Kidney (tissue), 14 donors: ENCODE results near the gene ZNF416. TPM values are rescaled to one million over a fixed set of nuclear protein-coding genes. Genes with fewer than 3 reads are reported as not detected.

Experiments
- DNase-seq, 5 donors: peaks; one replicate each; pipeline ENCODE4 v3.0.0-alpha.2; 2013 to 2020
- FAIRE-seq: peaks from 2 replicates; lab custom pipeline; 2012; peaks lifted over from hg19 to GRCh38; lab: Jason Lieb, UNC
- H3K27ac ChIP-seq, 2 donors: one replicate each; pipeline ENCODE4 v1.7.0; 2013; ENCODE audit warnings: low read depth in 2 of 2, low read length in 2 of 2, inconsistent platforms in 1 of 2
- H3K27me3 ChIP-seq: one replicate; pipeline ENCODE4 v1.7.1; 2013; ENCODE audit warnings: low read length, inconsistent platforms; ENCODE audit not compliant: control insufficient read depth, insufficient read depth
- H3K36me3 ChIP-seq, 3 donors: one replicate each; pipeline versions ENCODE4 v1.7.0 to v1.7.1; 2013; ENCODE audit warnings: low read length in 3 of 3, control low read depth in 1 of 3, inconsistent platforms in 1 of 3; ENCODE audit not compliant: insufficient read depth in 3 of 3, control insufficient read depth in 2 of 3
- H3K4me1 ChIP-seq, 3 donors: one replicate each; pipeline versions ENCODE4 v1.7.0 to v1.7.1; 2013; ENCODE audit warnings: low read length in 3 of 3, inconsistent platforms in 1 of 3, low read depth in 1 of 3; ENCODE audit not compliant: control insufficient read depth in 2 of 3, insufficient read depth in 2 of 3
- H3K4me3 ChIP-seq, 3 donors: one replicate each; pipeline versions ENCODE4 v1.7.0 to v1.8.1; 2013; ENCODE audit warnings: low read length in 3 of 3, control low read depth in 1 of 3, inconsistent platforms in 1 of 3
- H3K9ac ChIP-seq, 3 donors: one replicate each; pipeline versions ENCODE4 v1.7.0 to v1.7.1; 2013; ENCODE audit warnings: low read length in 3 of 3, control low read depth in 1 of 3, inconsistent platforms in 1 of 3
- H3K9me3 ChIP-seq, 3 donors: one replicate each; pipeline versions ENCODE4 v1.7.0 to v1.7.1; 2013; ENCODE audit warnings: low read length in 3 of 3, control low read depth in 1 of 3, inconsistent platforms in 1 of 3; ENCODE audit not compliant: control insufficient read depth in 2 of 3, insufficient read depth in 1 of 3
- intact Hi-C: fragments of 100-400 bp; cut with DNase I; formaldehyde crosslinking; loops from one replicate; pipeline ENCODE4 v1.11.1; 2022
- polyA plus RNA-seq: library from polyadenylated mRNA; stranded (reverse); fragments of 350-450 nt; fragmentation: Illumina TruSeq; extraction: RNeasy Lipid Tissue Mini Kit (QIAGEN cat#74804); gene quantifications from one replicate; pipeline ENCODE4 v1.2.3, GENCODE V29; 2014; ENCODE audit warnings: low read depth, low replicate concordance; ENCODE audit not compliant: insufficient read depth
- total RNA-seq: library from RNA; stranded (reverse); fragmentation: NEBNext Ultra II Directional; extraction: Animal tissue kit (Norgen Biotek cat#: 25700); gene quantifications from one replicate; pipeline ENCODE4 v1.2.1, GENCODE V29; 2021
- TF ChIP-seq, protein P1 (sequence below): IDR thresholded peaks from 3 replicates; pipeline ENCODE4 v1.5.1; 2012; ENCODE audit warnings: mild to moderate bottlenecking, moderate library complexity, borderline replicate concordance; ENCODE audit not compliant: insufficient read depth; ENCODE audit errors: extremely low read depth
- donor health status: control.
- donor health status: control.
- donor health status: control.
- donor health status: control.
- donor health status: control.
- donor health status: DM: yes; HTN: yes; CAD: no.
- donor health status: Normal renal cell carcinoma (clear cell type).

The ZNF416 gene
- total and polyA plus RNA-seq, 2 donors from 2014 or later = 3.5 to 8.0 TPM

DNA sequence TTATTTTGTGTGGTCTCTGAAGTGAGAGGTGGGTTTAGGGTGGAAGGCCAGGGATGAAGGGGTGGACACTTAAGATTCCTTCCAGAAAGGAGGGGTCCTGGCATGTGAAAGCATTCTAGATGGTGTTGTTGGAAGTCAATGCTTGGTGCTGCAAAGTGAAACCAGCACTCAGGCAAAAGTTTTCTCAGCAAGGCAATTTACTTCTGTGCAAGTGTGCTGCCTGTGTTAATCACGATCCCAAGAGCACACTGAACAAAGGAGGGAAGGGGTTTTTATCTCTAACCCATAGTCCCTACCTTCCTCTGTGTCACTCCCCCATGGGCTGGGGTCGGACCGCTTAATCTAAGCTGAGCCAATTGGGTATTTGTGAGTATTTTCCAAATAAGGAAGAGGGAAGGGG, 36.6 kb upstream of the ZNF416 start:
- Histone ChIP-seq H3K9ac (no peak overlapping the region), H3K27ac (no peak overlapping the region), H3K36me3 (peaks cover 39 to 50% (median 45%) of the 10 kb centered on the region in 3 donors), H3K27me3 (no peaks in the 10 kb centered on the region), H3K4me1 (peaks cover 0 to 5% (median 0%) of the 10 kb centered on the region in 3 donors), H3K4me3 (peak overlapping the region in 2 of 3 donors; percentile 95 to 96), H3K9me3 (peaks cover 22 to 56% (median 35%) of the 10 kb centered on the region in 3 donors)
- intact Hi-C loops = no loop called here
- FAIRE-seq (no peak), DNase-seq (no peak)
- TF ChIP-seq, protein P1, sequence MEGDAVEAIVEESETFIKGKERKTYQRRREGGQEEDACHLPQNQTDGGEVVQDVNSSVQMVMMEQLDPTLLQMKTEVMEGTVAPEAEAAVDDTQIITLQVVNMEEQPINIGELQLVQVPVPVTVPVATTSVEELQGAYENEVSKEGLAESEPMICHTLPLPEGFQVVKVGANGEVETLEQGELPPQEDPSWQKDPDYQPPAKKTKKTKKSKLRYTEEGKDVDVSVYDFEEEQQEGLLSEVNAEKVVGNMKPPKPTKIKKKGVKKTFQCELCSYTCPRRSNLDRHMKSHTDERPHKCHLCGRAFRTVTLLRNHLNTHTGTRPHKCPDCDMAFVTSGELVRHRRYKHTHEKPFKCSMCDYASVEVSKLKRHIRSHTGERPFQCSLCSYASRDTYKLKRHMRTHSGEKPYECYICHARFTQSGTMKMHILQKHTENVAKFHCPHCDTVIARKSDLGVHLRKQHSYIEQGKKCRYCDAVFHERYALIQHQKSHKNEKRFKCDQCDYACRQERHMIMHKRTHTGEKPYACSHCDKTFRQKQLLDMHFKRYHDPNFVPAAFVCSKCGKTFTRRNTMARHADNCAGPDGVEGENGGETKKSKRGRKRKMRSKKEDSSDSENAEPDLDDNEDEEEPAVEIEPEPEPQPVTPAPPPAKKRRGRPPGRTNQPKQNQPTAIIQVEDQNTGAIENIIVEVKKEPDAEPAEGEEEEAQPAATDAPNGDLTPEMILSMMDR = no peak

DNA sequence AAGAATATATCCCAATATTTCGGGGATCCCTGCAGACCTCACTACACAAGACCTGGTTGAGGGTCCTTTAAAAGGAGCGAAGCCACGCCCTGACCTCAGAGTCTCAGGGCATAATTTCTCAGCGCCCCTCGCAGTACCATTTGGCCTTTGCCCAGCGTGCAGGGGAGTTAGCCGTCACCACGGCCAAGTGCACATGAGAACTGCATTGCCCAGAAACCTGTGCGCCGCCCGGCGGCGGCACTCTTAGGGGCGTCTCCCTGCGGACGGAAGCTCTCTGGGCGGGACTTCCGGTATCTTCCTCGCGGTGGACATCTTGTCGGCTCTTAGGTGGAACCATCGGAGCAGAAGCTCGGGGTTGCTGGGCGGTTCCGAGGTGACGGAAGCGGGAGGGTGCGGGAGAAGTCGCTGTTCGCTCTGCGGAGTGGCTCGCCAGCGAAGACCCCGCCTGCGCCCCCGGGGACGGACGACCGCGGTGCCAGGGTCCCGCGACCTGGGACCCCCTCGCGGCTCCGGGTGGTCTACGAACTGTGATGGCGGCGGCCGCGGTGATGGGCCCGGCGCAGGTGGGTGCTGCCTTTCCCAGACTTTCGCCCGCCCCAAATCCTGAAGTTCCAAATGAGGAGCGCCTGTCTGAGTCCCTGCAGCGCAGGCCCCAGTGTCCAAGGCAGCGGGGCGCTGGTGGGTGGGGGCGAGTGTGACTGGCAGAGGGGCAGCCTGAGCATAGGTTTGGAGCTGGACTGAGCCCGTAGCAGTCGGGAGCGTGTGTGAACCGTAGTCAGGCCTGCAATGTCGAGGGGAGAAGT, 35.4 kb upstream of the ZNF416 start, which contains the start of gene ZNF134:
TSS of gene ZNF134 (plus strand) at position 302 of the 803 bp plus-strand sequence. CDS start 5,227 bp downstream, outside the sequence.
- TF ChIP-seq, protein P1 = peak; percentile 9
- Histone ChIP-seq H3K27ac (peak within 1 kb of the TSS in 1 of 2 donors; percentile 17), H3K4me3 (peak within 1 kb of the TSS; percentile 95 to 96 (median 95)), H3K4me1 (peaks cover 0 to 5% (median 0%) of the 10 kb centered on the region in 3 donors), H3K27me3 (no peaks in the 10 kb centered on the region), H3K9me3 (peaks cover 19 to 44% (median 28%) of the 10 kb centered on the region in 3 donors), H3K9ac (peak within 1 kb of the TSS; percentile 70 to 87 (median 74)), H3K36me3 (peaks cover 29 to 38% (median 34%) of the 10 kb centered on the region in 3 donors)
- DNase-seq (peak; percentile 94 to 98 (median 96)), FAIRE-seq (no peak)
- intact Hi-C loops = no loop called here

DNA sequence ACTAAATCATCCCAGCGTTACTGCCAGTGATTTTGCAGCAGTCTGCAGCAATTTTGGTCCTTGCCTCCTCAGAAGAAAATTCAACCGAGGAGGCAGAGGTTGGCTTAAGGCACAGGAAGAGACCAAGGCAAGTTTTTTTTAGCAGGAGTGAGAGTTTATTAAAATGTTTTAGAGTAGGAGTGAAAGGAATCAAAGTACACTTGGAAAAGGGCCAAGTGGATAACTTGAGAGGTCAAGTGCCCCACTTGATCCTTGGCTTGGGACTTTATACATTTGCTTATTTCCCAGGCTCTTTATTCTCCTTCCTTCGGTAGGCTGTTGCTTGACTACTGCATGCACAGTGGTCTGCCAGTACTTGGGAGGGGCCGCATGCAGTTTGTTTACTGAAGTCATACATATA, 32.4 kb upstream of the ZNF416 start:
- DNase-seq = no peak
- Histone ChIP-seq H3K36me3 (peaks cover 5 to 11% (median 8%) of the 10 kb centered on the region in 3 donors), H3K27me3 (no peaks in the 10 kb centered on the region), H3K27ac (no peak overlapping the region), H3K4me1 (peaks cover 0 to 5% (median 0%) of the 10 kb centered on the region in 3 donors), H3K9ac (no peak overlapping the region), H3K4me3 (no peak overlapping the region), H3K9me3 (peaks cover 5 to 23% (median 10%) of the 10 kb centered on the region in 3 donors)
- no peak for FAIRE-seq
- TF ChIP-seq, protein P1 = no peak
- intact Hi-C loops = no loop called here
